ENCODE data around the gene CHCHD2.

The CHCHD2 gene

DNA sequence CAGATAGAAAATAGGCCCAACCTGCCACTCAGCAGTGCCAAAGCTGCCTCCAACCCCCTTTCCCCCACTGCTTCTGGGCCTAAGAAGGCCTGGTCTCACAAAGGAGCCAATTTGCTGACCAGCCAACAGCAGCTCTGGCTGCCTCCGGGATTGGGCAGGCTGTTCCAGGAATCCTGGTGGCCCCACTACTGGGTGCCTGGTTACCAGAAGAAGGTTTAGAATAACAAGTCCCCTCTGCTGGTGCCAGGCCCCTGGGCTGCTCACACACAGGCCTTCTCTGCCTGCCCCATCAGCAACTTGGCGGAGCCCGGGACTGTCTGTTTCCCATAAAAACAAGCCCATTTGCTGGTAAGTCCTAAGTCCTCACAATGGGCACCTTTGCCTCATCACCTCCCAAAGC is 14.7 kb downstream of the CHCHD2 start:
- H3K27ac ChIP-seq: no peak overlapping the region
- TF ChIP-seq, protein P1, sequence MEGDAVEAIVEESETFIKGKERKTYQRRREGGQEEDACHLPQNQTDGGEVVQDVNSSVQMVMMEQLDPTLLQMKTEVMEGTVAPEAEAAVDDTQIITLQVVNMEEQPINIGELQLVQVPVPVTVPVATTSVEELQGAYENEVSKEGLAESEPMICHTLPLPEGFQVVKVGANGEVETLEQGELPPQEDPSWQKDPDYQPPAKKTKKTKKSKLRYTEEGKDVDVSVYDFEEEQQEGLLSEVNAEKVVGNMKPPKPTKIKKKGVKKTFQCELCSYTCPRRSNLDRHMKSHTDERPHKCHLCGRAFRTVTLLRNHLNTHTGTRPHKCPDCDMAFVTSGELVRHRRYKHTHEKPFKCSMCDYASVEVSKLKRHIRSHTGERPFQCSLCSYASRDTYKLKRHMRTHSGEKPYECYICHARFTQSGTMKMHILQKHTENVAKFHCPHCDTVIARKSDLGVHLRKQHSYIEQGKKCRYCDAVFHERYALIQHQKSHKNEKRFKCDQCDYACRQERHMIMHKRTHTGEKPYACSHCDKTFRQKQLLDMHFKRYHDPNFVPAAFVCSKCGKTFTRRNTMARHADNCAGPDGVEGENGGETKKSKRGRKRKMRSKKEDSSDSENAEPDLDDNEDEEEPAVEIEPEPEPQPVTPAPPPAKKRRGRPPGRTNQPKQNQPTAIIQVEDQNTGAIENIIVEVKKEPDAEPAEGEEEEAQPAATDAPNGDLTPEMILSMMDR (IDR thresholded peaks at IDR 0.05): no peak
- TF ChIP-seq ZFX (IDR thresholded peaks at IDR 0.05; ENCODE audit: borderline replicate concordance): no peak

- H3K27ac ChIP-seq: no peak overlapping the region
- TF ChIP-seq, protein P1 (IDR thresholded peaks at IDR 0.05): no peak
- no peak for TF ChIP-seq ZFX (IDR thresholded peaks at IDR 0.05; ENCODE audit: borderline replicate concordance)
Observed at GRCh38 chr7:56087445-56087844, 18.8 kb downstream of the CHCHD2 start.

DNA sequence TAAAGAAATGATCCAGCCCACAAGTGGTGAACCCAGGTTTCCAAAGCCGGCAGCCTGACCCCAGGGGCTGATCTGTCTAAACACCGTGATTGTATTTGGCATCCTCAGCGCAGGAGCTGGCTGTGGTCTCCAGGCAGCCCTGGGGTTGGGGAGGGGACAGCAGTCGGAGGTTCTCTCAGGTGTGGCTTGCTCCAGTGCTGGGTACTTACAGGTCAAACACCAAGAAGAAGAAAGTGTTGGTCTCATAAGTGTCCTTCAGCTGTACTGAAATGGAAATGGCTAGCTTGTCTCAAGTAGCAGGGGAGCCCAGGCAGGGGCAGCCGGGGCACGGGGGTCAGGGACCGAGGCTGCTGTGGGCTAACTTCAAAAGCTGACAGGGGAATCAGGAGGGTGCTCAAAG is 19.5 kb downstream of the CHCHD2 start:
- TF ChIP-seq, protein P1 (IDR thresholded peaks at IDR 0.05): no peak
- TF ChIP-seq ZFX (IDR thresholded peaks at IDR 0.05; ENCODE audit: borderline replicate concordance): no peak
- no peak overlapping the region for H3K27ac ChIP-seq

GRCh38 chr7:56083150-56083785 is 23.0 kb downstream of the CHCHD2 start:
- TF ChIP-seq ZFX (IDR thresholded peaks at IDR 0.05; ENCODE audit: borderline replicate concordance): no peak
- TF ChIP-seq, protein P1 (IDR thresholded peaks at IDR 0.05): no peak
- no peak overlapping the region for H3K27ac ChIP-seq

DNA sequence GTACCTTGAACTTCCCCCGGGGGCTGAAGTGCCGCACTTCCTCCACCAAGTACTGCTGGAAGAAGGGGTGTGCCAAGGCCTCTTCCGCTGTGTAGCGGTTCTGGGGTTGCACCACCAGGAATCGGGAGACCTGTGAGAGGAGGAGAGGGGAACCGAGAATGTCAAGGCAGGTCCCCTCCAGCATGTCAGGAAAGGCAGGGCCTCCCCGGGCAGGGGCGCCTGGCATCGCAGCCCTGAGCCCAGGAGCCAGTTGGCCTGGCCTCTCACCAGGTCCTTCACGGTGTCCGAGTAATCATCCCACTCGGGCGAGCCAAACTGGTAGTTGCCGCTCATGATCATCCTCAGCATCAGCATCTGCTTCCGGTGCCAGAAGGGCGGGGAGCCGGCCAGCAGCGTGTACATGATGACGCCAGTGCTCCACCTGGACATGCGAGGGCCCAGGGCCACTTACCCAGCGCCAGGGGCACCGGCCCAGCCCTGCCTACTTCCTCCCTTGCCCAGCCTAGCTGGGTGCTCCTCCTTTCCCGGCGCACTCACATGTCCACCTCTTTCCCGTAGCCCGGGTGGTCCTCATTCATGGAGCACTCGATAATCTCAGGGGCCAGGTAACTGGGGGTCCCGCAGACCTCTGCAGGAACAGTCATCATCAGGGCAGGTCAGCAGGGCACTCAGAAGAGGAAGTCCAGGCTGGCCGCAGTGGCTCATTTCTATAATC is 24.5 kb downstream of the CHCHD2 start:
- TF ChIP-seq ZFX (IDR thresholded peaks at IDR 0.05; ENCODE audit: borderline replicate concordance): no peak
- TF ChIP-seq, protein P1 (IDR thresholded peaks at IDR 0.05): no peak
- H3K27ac ChIP-seq: no peak overlapping the region

DNA sequence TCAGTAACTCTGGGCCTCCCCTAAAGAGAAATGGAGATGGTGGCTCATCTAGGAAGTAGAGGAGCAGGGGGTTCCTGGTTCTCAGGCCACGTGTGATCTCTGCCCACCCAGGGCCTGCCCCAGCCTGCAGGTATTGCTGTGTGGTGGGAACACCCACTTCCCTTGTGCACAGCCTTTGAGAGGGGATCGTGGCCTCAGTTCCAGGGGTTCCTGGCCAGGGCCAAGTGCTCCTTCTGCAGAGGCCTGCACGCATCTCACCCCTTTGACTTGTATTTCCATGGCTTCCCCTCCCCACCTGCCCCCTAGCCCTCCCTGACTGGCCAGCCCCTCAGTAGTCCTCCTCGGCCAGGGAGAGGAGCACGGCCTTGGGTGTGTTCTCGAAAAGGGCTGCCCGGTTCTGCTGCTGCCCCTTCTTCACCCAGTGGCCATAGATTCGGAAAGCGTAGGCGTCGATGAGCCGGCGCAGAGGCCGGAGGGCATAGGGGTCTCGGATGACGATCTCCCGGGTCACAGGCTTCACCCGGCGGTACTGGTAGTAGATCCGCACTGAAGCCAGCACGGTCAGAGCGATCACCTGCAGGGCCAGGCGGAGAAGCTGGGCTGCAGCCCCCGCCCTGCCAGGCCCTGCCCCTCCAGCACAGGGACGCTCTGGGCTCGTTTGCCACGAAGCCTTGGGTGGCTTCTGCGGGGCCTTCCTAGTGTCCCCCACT is 25.4 kb downstream of the CHCHD2 start:
- peak overlapping the region; percentile 80; the same call in 1 of the 2 replicates for H3K27ac ChIP-seq

DNA sequence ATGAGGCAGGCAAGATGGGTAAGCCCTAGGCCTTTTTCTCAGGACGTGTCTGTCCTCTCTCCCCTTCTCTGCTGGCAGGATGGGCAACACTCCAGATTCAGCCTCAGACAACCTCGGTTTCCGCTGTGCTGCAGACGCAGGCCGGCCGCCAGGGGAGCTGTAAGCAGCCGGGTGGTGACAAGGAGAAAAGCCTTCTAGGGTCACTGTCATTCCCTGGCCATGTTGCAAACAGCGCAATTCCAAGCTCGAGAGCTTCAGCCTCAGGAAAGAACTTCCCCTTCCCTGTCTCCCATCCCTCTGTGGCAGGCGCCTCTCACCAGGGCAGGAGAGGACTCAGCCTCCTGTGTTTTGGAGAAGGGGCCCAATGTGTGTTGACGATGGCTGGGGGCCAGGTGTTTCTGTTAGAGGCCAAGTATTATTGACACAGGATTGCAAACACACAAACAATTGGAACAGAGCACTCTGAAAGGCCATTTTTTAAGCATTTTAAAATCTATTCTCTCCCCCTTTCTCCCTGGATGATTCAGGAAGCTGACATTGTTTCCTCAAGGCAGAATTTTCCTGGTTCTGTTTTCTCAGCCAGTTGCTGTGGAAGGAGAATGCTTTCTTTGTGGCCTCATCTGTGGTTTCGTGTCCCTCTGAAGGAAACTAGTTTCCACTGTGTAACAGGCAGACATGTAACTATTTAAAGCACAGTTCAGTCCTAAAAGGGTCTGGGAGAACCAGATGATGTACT is 26.7 kb downstream of the CHCHD2 start:
- TF ChIP-seq, protein P1 (IDR thresholded peaks at IDR 0.05): peak; percentile 99
- TF ChIP-seq ZFX (IDR thresholded peaks at IDR 0.05; ENCODE audit: borderline replicate concordance): no peak
- H3K27ac ChIP-seq: peak overlapping the region; percentile 80

All from 22Rv1 (cell line).